Suprapubic skin (tissue), 4 donors: ENCODE measurements around the gene MYO18B. TPM values are rescaled to one million over a fixed set of nuclear protein-coding genes. Genes with fewer than 3 reads are reported as not detected.

ENCODE experiments used
- DNase-seq, 2 donors: peaks; one replicate each; pipeline ENCODE4 v3.0.0-alpha.2; 2019; ENCODE audit warnings: low spot score in 2 of 2
- H3K27ac ChIP-seq: fragments of 200-600 bp; sonication (generic); one replicate; pipeline ENCODE4 v1.5.1; 2019
- H3K27me3 ChIP-seq: fragments of 200-600 bp; sonication (generic); one replicate; pipeline ENCODE4 v1.5.1; 2019
- H3K36me3 ChIP-seq: fragments of 200-600 bp; sonication (generic); one replicate; pipeline ENCODE4 v1.5.1; 2019
- H3K4me1 ChIP-seq: fragments of 200-600 bp; sonication (generic); one replicate; pipeline ENCODE4 v1.5.1; 2019
- H3K4me3 ChIP-seq: fragments of 200-600 bp; sonication (generic); one replicate; pipeline ENCODE4 v1.5.1; 2019; ENCODE audit warnings: mild to moderate bottlenecking
- H3K9me3 ChIP-seq: fragments of 200-600 bp; sonication (generic); one replicate; pipeline ENCODE4 v1.5.1; 2019
- CTCF ChIP-seq, 2 donors: fragments of 200-600 bp in 1 of 2; fragments of 450-650 bp in 1 of 2; sonication (generic) in 1 of 2; IDR thresholded peaks; one replicate each; pipeline ENCODE4 v1.5.1; 2016 to 2019; ENCODE audit warnings: antibody characterized with exemption in 2 of 2, mild to moderate bottlenecking in 1 of 2, moderate library complexity in 1 of 2
- EP300 ChIP-seq: sonication (generic); formaldehyde crosslinking; IDR thresholded peaks from one replicate; pipeline ENCODE4 v1.6.1; 2017; ENCODE audit warnings: antibody characterized with exemption
- POLR2A ChIP-seq, 2 donors: fragments of 450-650 bp; IDR thresholded peaks; one replicate each; pipeline ENCODE4 v1.6.1; 2017; ENCODE audit warnings: antibody characterized with exemption in 2 of 2, mild to moderate bottlenecking in 2 of 2, moderate library complexity in 2 of 2
- POLR2AphosphoS5 ChIP-seq, 3 donors: sonication (generic); formaldehyde crosslinking; IDR thresholded peaks; one replicate each; pipeline ENCODE4 v1.6.1; 2017; ENCODE audit warnings: antibody characterized with exemption in 3 of 3
- WGBS: methylation state at CpG from one replicate; pipeline ENCODE4 v1.1.5; 2018; 5-methylcytosine and 5-hydroxymethylcytosine counted together
- total RNA-seq, 4 donors: library from RNA; depleted of rRNA; stranded (reverse); fragments of >200 nt; gene quantifications; one replicate each; pipeline ENCODE4 v1.1.0, GENCODE V29; 2016

Gene MYO18B
- total RNA-seq, 4 donors from 2014 or later, result 1.2 to 3.2 (median 1.7) TPM

- TF ChIP-seq CTCF (IDR thresholded peaks at IDR 0.05) (no peak), POLR2A (IDR thresholded peaks at IDR 0.05) (no peak), EP300 (no peak), POLR2AphosphoS5 (IDR thresholded peaks at IDR 0.05) (no peak)
- Histone ChIP-seq H3K4me1 (no peaks in the 10 kb centered on the region), H3K27me3 (peaks cover 2% of the 10 kb centered on the region), H3K27ac (no peak overlapping the region), H3K9me3 (peaks cover 9% of the 10 kb centered on the region), H3K4me3 (no peak overlapping the region), H3K36me3 (no peaks in the 10 kb centered on the region)
- DNase-seq, result no peak
Observed at GRCh38 chr22:26033586-26033985, 291.6 kb downstream of the MYO18B start.

GRCh38 chr22:26035523-26035922, 293.5 kb downstream of the MYO18B start:
- DNase-seq, result no peak
- Histone ChIP-seq H3K36me3 (no peaks in the 10 kb centered on the region), H3K4me3 (no peak overlapping the region), H3K9me3 (peaks cover 9% of the 10 kb centered on the region), H3K27ac (no peak overlapping the region), H3K4me1 (no peaks in the 10 kb centered on the region), H3K27me3 (peaks cover 4% of the 10 kb centered on the region)
- no peak for TF ChIP-seq POLR2AphosphoS5 (IDR thresholded peaks at IDR 0.05)
- no peak for TF ChIP-seq CTCF (IDR thresholded peaks at IDR 0.05)
- no peak for TF ChIP-seq POLR2A (IDR thresholded peaks at IDR 0.05)
- TF ChIP-seq EP300, result no peak
- 94% methylated on average over 3 of the region's 3 CpGs for WGBS

GRCh38 chr22:26038365-26038764, 296.4 kb downstream of the MYO18B start:
- Histone ChIP-seq H3K27ac (no peak overlapping the region), H3K4me3 (no peak overlapping the region), H3K36me3 (no peaks in the 10 kb centered on the region), H3K27me3 (peaks cover 4% of the 10 kb centered on the region), H3K4me1 (no peaks in the 10 kb centered on the region), H3K9me3 (peaks cover 9% of the 10 kb centered on the region)
- 58% methylated on average over 4 of the region's 4 CpGs for WGBS
- TF ChIP-seq CTCF (IDR thresholded peaks at IDR 0.05), result no peak
- TF ChIP-seq POLR2A (IDR thresholded peaks at IDR 0.05), result no peak
- no peak for TF ChIP-seq EP300
- TF ChIP-seq POLR2AphosphoS5 (IDR thresholded peaks at IDR 0.05), result no peak
- no peak for DNase-seq

- TF ChIP-seq POLR2A (IDR thresholded peaks at IDR 0.05) (no peak), EP300 (no peak), CTCF (IDR thresholded peaks at IDR 0.05) (no peak), POLR2AphosphoS5 (IDR thresholded peaks at IDR 0.05) (no peak)
- no peak for DNase-seq
- Histone ChIP-seq H3K4me3 (no peak overlapping the region), H3K27me3 (peaks cover 4% of the 10 kb centered on the region), H3K27ac (no peak overlapping the region), H3K9me3 (no peaks in the 10 kb centered on the region), H3K4me1 (no peaks in the 10 kb centered on the region), H3K36me3 (no peaks in the 10 kb centered on the region)
- 32% methylated on average over 4 of the region's 4 CpGs for WGBS
Observed at GRCh38 chr22:26041931-26042330, 299.9 kb downstream of the MYO18B start.

GRCh38 chr22:26043031-26043430, 301.0 kb downstream of the MYO18B start:
- H3K4me3 ChIP-seq, result no peak overlapping the region
- peaks cover 8% of the 10 kb centered on the region for H3K27me3 ChIP-seq
- H3K27ac ChIP-seq, result no peak overlapping the region
- H3K4me1 ChIP-seq, result no peaks in the 10 kb centered on the region
- no peaks in the 10 kb centered on the region for H3K9me3 ChIP-seq
- DNase-seq, result no peak
- 80% methylated on average over 2 of the region's 2 CpGs for WGBS
- no peak for TF ChIP-seq EP300
- TF ChIP-seq CTCF (IDR thresholded peaks at IDR 0.05), result no peak
- TF ChIP-seq POLR2AphosphoS5 (IDR thresholded peaks at IDR 0.05), result no peak
- no peak for TF ChIP-seq POLR2A (IDR thresholded peaks at IDR 0.05)
- no peaks in the 10 kb centered on the region for H3K36me3 ChIP-seq
